Stimulated activated effector memory CD8-positive, alpha-beta T cell treated with anti-CD3 and anti-CD28 coated beads, Interleukin-12 subunit alpha, Interleukin-12 subunit beta, amount 100 ng/mL, for 72 hours (primary cell): Measurements from ENCODE around the gene NAXD.

ENCODE experiments used
- ATAC-seq: fragments of 150-1000 bp; cut with Tn5 transposase; 2 replicates; pipeline ENCODE4 v1.10.0; 2021
- DNase-seq, 2 donors: peaks; one replicate each; pipeline ENCODE4 v3.0.0; 2021 to 2022; ENCODE audit warnings: low spot score in 2 of 2
- H3K27ac Mint-ChIP-seq: one replicate; pipeline ENCODE4 v1.8.0; 2022; ENCODE audit warnings: mild to moderate bottlenecking, mixed read lengths
- H3K36me3 Mint-ChIP-seq: one replicate; pipeline ENCODE4 v1.8.0; 2022; ENCODE audit warnings: mild to moderate bottlenecking, mixed read lengths
- H3K4me1 Mint-ChIP-seq: one replicate; pipeline ENCODE4 v1.8.0; 2022; ENCODE audit warnings: mixed read lengths
- H3K4me3 Mint-ChIP-seq: one replicate; pipeline ENCODE4 v1.8.0; 2022; ENCODE audit warnings: mild to moderate bottlenecking, mixed read lengths
- H3K9me3 Mint-ChIP-seq: one replicate; pipeline ENCODE4 v1.8.0; 2022; ENCODE audit warnings: mixed read lengths

NAXD gene

GRCh38 chr13:110616103-110617101 is 1.1 kb downstream of the NAXD start:
- H3K4me3 Mint-ChIP-seq: peak overlapping the region; percentile 86
- H3K27ac Mint-ChIP-seq: peak overlapping the region; percentile 95
- peaks cover 31% of the 10 kb centered on the region for H3K4me1 Mint-ChIP-seq
- H3K9me3 Mint-ChIP-seq: peaks cover 3% of the 10 kb centered on the region
- ATAC-seq: peak; percentile 81
- H3K36me3 Mint-ChIP-seq: no peaks in the 10 kb centered on the region
- DNase-seq: peak; percentile 41 to 73

- peaks cover 7% of the 10 kb centered on the region for H3K36me3 Mint-ChIP-seq
- peak overlapping the region; percentile 86 for H3K4me3 Mint-ChIP-seq
- peaks cover 27% of the 10 kb centered on the region for H3K4me1 Mint-ChIP-seq
- DNase-seq (no peak), ATAC-seq (no peak)
- H3K9me3 Mint-ChIP-seq: peaks cover 3% of the 10 kb centered on the region
- no peak overlapping the region for H3K27ac Mint-ChIP-seq
These were observed 2.2 kb downstream of the NAXD start for GRCh38 chr13:110617321-110618072.

GRCh38 chr13:110618167-110618566 is 2.8 kb downstream of the NAXD start:
- H3K36me3 Mint-ChIP-seq: peaks cover 11% of the 10 kb centered on the region
- no peak overlapping the region for H3K27ac Mint-ChIP-seq
- peaks cover 3% of the 10 kb centered on the region for H3K9me3 Mint-ChIP-seq
- no peak for DNase-seq
- no peak overlapping the region for H3K4me3 Mint-ChIP-seq
- ATAC-seq: no peak
- H3K4me1 Mint-ChIP-seq: peaks cover 32% of the 10 kb centered on the region

- no peak for DNase-seq
- Mint-ChIP-seq H3K27ac (no peak overlapping the region), H3K36me3 (peaks cover 18% of the 10 kb centered on the region), H3K4me1 (peaks cover 32% of the 10 kb centered on the region), H3K4me3 (no peak overlapping the region), H3K9me3 (no peaks in the 10 kb centered on the region)
- no peak for ATAC-seq
These were observed 3.4 kb downstream of the NAXD start for GRCh38 chr13:110618780-110619179.

GRCh38 chr13:110620596-110620995 is 5.3 kb downstream of the NAXD start:
- DNase-seq (no peak), ATAC-seq (no peak)
- H3K9me3 Mint-ChIP-seq: no peaks in the 10 kb centered on the region
- no peak overlapping the region for H3K4me3 Mint-ChIP-seq
- peaks cover 28% of the 10 kb centered on the region for H3K4me1 Mint-ChIP-seq
- no peak overlapping the region for H3K27ac Mint-ChIP-seq
- peaks cover 30% of the 10 kb centered on the region for H3K36me3 Mint-ChIP-seq

- DNase-seq (no peak), ATAC-seq (no peak)
- Mint-ChIP-seq H3K4me1 (peaks cover 52% of the 10 kb centered on the region), H3K27ac (peak overlapping the region; percentile 70), H3K9me3 (no peaks in the 10 kb centered on the region), H3K4me3 (no peak overlapping the region), H3K36me3 (peaks cover 72% of the 10 kb centered on the region)
These were observed 9.7 kb downstream of the NAXD start for GRCh38 chr13:110624766-110625756.

- Mint-ChIP-seq H3K4me1 (peaks cover 60% of the 10 kb centered on the region), H3K9me3 (no peaks in the 10 kb centered on the region), H3K4me3 (no peak overlapping the region), H3K36me3 (peaks cover 75% of the 10 kb centered on the region), H3K27ac (peak overlapping the region; percentile 70)
- no peak for DNase-seq
- ATAC-seq: no peak
These were observed 10.5 kb downstream of the NAXD start for GRCh38 chr13:110625771-110626321.

GRCh38 chr13:110626521-110626920 is 11.2 kb downstream of the NAXD start:
- no peaks in the 10 kb centered on the region for H3K9me3 Mint-ChIP-seq
- ATAC-seq (no peak), DNase-seq (no peak)
- H3K4me3 Mint-ChIP-seq: no peak overlapping the region
- H3K27ac Mint-ChIP-seq: peak overlapping the region; percentile 64
- peaks cover 75% of the 10 kb centered on the region for H3K36me3 Mint-ChIP-seq
- peaks cover 61% of the 10 kb centered on the region for H3K4me1 Mint-ChIP-seq

- H3K27ac Mint-ChIP-seq: no peak overlapping the region
- peaks cover 61% of the 10 kb centered on the region for H3K4me1 Mint-ChIP-seq
- peaks cover 70% of the 10 kb centered on the region for H3K36me3 Mint-ChIP-seq
- no peak overlapping the region for H3K4me3 Mint-ChIP-seq
- H3K9me3 Mint-ChIP-seq: no peaks in the 10 kb centered on the region
- ATAC-seq: no peak
- DNase-seq: no peak
These were observed 12.0 kb downstream of the NAXD start for GRCh38 chr13:110627351-110627750.

GRCh38 chr13:110627761-110628476 is 12.6 kb downstream of the NAXD start:
- no peak for ATAC-seq

GRCh38 chr13:110628477-110628793 is 13.1 kb downstream of the NAXD start:
- peaks cover 54% of the 10 kb centered on the region for H3K4me1 Mint-ChIP-seq
- H3K36me3 Mint-ChIP-seq: peaks cover 61% of the 10 kb centered on the region
- peak; percentile 21 for ATAC-seq
- no peak for DNase-seq
- H3K9me3 Mint-ChIP-seq: no peaks in the 10 kb centered on the region
- no peak overlapping the region for H3K4me3 Mint-ChIP-seq
- peak overlapping the region; percentile 20 for H3K27ac Mint-ChIP-seq

More at GRCh38 chr13:110627761-110628476, 12.6 kb downstream of the NAXD start:
- peaks cover 66% of the 10 kb centered on the region for H3K36me3 Mint-ChIP-seq
- no peak overlapping the region for H3K4me3 Mint-ChIP-seq
- H3K4me1 Mint-ChIP-seq: peaks cover 55% of the 10 kb centered on the region
- DNase-seq: no peak
- peak overlapping the region; percentile 20 for H3K27ac Mint-ChIP-seq
- no peaks in the 10 kb centered on the region for H3K9me3 Mint-ChIP-seq

- ATAC-seq (no peak), DNase-seq (no peak)
- H3K27ac Mint-ChIP-seq: peak overlapping the region; percentile 85
- peaks cover 57% of the 10 kb centered on the region for H3K36me3 Mint-ChIP-seq
- no peak overlapping the region for H3K4me3 Mint-ChIP-seq
- no peaks in the 10 kb centered on the region for H3K9me3 Mint-ChIP-seq
- peaks cover 54% of the 10 kb centered on the region for H3K4me1 Mint-ChIP-seq
These were observed 13.8 kb downstream of the NAXD start for GRCh38 chr13:110628952-110629701.

- Mint-ChIP-seq H3K4me1 (peaks cover 54% of the 10 kb centered on the region), H3K4me3 (no peak overlapping the region), H3K36me3 (peaks cover 57% of the 10 kb centered on the region), H3K9me3 (no peaks in the 10 kb centered on the region), H3K27ac (peak overlapping the region; percentile 85)
- DNase-seq (no peak), ATAC-seq (peak; percentile 76)
These were observed 14.4 kb downstream of the NAXD start for GRCh38 chr13:110629735-110630134.
